DMS53 treated with DMSO at 0.1 percent for 48 hours (cell line): ENCODE results near the gene IQCN.
A peak's percentile ranks its signal among the peaks of the same experiment; 100 is the strongest.

Experiments used
- DNase-seq: peaks from one replicate; lab custom pipeline; 2025; ENCODE audit not compliant: unreplicated experiment; lab: John Stamatoyannopoulos, UW

The IQCN gene

GRCh38 chr19:18239303-18239702 is 34.9 kb downstream of the IQCN start:
- no peak for DNase-seq

- DNase-seq: no peak
Observed at GRCh38 chr19:18234194-18234593, 40.1 kb downstream of the IQCN start.

- peak; percentile 18 for DNase-seq
Observed at GRCh38 chr19:18233224-18233825, 40.9 kb downstream of the IQCN start.

- DNase-seq: no peak
Observed at GRCh38 chr19:18232540-18233223, 41.6 kb downstream of the IQCN start.

- DNase-seq: no peak
Observed at GRCh38 chr19:18231775-18232174, 42.5 kb downstream of the IQCN start.

- no peak for DNase-seq
Observed at GRCh38 chr19:18230941-18231734, 43.1 kb downstream of the IQCN start.

- DNase-seq: no peak
Observed at GRCh38 chr19:18229915-18230314, 44.3 kb downstream of the IQCN start.

GRCh38 chr19:18229474-18229873 is 44.8 kb downstream of the IQCN start:
- DNase-seq: no peak

- no peak for DNase-seq
Observed at GRCh38 chr19:18227781-18228271, 46.4 kb downstream of the IQCN start.

GRCh38 chr19:18226956-18227780 is 47.1 kb downstream of the IQCN start:
- DNase-seq: no peak

- DNase-seq: peak; percentile 33
Observed at GRCh38 chr19:18225702-18226468, 48.4 kb downstream of the IQCN start, which contains the start of gene PDE4C. Gene PDE4C, minus strand, starts transcription at chr19:18226438. Its CDS starts 23 bp downstream, at chr19:18226415.

GRCh38 chr19:18225355-18225701 is 48.9 kb downstream of the IQCN start:
- no peak for DNase-seq

GRCh38 chr19:18224525-18225354 is 49.5 kb downstream of the IQCN start:
- DNase-seq: peak; percentile 83

- no peak for DNase-seq
Observed at GRCh38 chr19:18223860-18224524, 50.3 kb downstream of the IQCN start.

- no peak for DNase-seq
Observed at GRCh38 chr19:18221815-18222725, 52.2 kb downstream of the IQCN start.

GRCh38 chr19:18220632-18221275 is 53.5 kb downstream of the IQCN start:
- DNase-seq: no peak

- DNase-seq: no peak
Observed at GRCh38 chr19:18219911-18220631, 54.2 kb downstream of the IQCN start.
